ENCODE measurements around the gene ADGRG4.
"Not testable (repeated sequence)": the region's sequence is repeated elsewhere in the genome, so short reads cannot be mapped to it uniquely, and the experiment has no call there.

ADGRG4 gene

DNA sequence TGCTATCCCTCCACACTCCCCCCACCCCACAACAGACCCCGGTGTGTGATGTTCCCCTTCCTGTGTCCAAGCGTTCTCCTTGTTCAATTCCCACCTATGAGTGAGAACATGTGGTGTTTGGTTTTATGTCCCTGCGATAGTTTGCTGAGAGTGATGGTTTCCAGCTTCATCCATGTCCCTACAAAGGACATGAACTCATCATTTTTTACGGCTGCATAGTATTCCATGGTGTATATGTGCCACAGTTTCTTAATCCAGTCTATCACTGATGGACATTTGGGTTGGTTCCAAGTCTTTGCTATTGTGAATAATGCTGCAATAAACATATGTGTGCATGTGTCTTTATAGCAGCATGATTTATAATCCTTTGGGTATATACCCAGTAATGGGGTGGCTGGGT, at the start of gene ADGRG4:
ADGRG4 (plus strand) TSS at position 243 of the 400 bp plus-strand sequence. CDS start 7,815 bp downstream, outside the sequence.
- not testable (repeated sequence) for DNase-seq (ENCODE audit: low read depth)

- no peak for DNase-seq (ENCODE audit: low read depth)
These were observed 49.4 kb upstream of the ADGRG4 start, which contains the start of gene MAP7D3 for GRCh38 chrX:136251041-136251991. Gene MAP7D3, minus strand, starts transcription at chrX:136251400. Its CDS starts 42 bp downstream, at chrX:136251358.

- no peak for DNase-seq (ENCODE audit: low read depth)
These were observed 45.2 kb upstream of the ADGRG4 start for GRCh38 chrX:136255541-136255940.

- DNase-seq (ENCODE audit: low read depth): no peak
These were observed 44.7 kb upstream of the ADGRG4 start for GRCh38 chrX:136256026-136256425.

DNA sequence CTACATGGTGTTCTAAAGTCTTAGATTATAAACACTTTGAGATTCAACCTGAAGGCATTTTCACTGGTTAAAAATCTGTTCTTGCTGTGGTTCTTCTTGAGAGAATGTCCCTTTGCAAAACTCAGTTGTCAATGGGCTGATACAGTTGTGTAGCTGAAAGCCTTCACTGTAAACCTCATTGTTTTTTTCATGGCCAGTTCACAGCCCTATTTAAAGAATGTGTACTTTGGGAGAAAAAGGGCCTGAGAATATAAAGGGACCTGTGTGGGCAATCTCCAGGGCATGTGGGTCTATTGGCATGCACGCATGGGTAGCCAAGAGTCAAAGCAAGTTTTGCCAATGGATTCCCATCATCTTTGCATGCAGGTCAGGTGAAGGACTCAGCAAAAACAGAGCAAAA, 41.8 kb upstream of the ADGRG4 start:
- no peak for DNase-seq (ENCODE audit: low read depth)

GRCh38 chrX:136259543-136259942, 41.2 kb upstream of the ADGRG4 start:
- DNase-seq (ENCODE audit: low read depth): no peak

- no peak for DNase-seq (ENCODE audit: low read depth)
These were observed 40.0 kb upstream of the ADGRG4 start for GRCh38 chrX:136260776-136261175.

GRCh38 chrX:136261321-136261720, 39.4 kb upstream of the ADGRG4 start:
- DNase-seq (ENCODE audit: low read depth): no peak

GRCh38 chrX:136262243-136262642, 38.5 kb upstream of the ADGRG4 start:
- no peak for DNase-seq (ENCODE audit: low read depth)

- no peak for DNase-seq (ENCODE audit: low read depth)
These were observed 37.9 kb upstream of the ADGRG4 start for GRCh38 chrX:136262812-136263315.

DNA sequence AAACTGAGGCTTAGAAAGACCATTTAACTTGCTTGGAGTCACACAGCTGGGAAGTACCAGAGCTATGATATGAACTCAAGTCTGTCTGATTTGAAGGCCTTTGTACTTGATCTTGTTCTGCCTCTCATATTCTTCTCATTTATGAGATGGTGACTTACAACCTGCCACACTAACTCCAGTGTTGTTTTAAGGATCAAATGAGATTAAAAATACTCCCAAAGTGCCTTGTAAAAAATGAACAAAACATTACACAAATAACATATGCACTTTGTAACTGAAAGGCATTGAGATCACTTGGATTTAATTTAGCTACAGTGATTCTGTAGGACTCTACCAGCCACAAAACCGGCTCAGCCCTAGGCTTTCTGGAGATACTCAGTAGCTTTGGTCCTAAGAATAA, 33.9 kb upstream of the ADGRG4 start:
- DNase-seq (ENCODE audit: low read depth): no peak

DNA sequence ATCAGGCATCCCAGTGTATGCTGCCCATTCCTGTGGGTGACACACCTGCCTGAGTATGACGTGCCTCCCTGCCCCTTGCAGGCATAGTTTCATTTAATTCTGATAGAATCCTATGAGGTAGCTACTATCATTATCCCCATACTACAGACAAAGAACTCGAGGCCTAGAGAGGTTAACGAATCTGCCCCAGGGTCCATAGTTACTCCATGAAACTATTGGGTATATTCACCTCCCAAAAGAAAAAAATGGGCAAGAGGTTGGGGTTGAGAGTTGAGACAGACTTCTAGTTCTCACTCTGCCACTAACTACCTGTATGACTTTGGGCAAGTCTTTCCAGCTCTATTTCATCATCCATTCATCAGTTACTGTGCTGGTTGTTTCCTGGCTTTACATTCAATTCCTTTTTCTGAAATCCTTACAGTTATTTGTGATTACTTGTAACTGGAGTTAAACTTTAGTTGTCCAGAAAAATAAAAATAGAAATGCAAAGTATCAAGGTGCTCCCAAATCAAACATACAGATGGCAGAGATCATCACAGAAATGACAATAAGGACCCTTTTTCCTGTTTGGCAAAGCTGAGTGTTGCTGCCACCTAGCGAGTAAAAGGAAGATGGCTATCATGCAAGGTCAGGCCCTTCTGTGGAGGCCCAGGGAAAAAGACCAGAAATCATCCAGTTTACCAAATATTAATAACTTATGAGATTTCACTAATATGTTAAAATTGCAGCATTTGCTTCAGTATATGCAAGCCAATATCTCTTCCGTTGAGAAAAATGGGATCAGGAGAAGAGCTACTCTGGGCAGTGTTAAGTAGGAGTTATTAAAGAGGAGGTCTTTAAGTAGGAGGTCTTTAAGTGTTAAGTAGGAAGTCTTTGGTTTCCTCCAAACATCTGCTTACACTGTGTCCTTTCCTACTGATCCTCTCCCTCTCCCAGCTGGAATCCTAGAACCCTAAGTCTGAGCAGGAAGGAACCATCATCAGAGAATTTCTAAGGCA, 32.4 kb upstream of the ADGRG4 start:
- DNase-seq (ENCODE audit: low read depth): no peak

GRCh38 chrX:136269921-136270320, 30.8 kb upstream of the ADGRG4 start:
- no peak for DNase-seq (ENCODE audit: low read depth)

GRCh38 chrX:136271300-136271699, 29.5 kb upstream of the ADGRG4 start:
- DNase-seq (ENCODE audit: low read depth): no peak

DNA sequence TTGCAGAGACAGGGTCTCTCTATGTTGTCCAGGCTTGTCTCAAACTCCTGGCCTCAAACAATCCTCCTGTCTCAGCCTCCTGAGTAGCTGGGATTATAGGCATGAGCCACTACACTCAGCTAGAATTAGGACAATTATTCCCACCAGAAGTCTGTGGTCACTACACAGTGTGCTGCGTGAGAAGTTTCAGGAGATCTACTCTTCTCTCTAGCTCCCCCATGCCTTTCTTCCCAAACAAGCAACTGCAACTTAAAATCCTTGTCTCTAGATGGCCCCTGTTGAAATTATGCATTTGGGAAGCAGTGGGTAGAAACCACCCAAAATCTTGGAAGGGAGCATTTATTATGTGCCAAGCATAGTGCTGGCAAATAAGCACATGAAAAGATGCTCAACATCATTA, 28.4 kb upstream of the ADGRG4 start:
- DNase-seq (ENCODE audit: low read depth): no peak

- DNase-seq (ENCODE audit: low read depth): no peak
These were observed 26.8 kb upstream of the ADGRG4 start for GRCh38 chrX:136273986-136274385.

- no peak for DNase-seq (ENCODE audit: low read depth)
These were observed 25.2 kb upstream of the ADGRG4 start for GRCh38 chrX:136275553-136275952.

DNA sequence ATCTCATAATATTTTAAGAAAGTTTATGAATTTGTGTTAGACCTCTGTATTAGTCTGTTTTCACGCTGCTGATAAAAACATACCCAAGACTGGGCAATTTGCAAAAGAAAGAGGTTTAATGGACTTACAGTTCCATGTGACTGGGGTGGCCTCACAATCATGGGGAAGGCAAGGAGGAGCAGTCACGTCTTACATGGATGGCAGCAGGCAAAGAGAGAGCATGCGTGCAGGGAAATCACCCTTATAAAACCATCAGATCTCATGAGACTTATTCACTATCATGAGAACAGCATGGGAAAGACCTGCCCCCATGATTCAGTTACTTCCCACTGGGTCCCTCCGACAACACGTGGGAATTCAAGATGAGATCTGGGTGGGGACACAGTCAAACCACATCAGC, 14.4 kb upstream of the ADGRG4 start:
- not testable (repeated sequence) for DNase-seq (ENCODE audit: low read depth)

GRCh38 chrX:136291824-136292223, 8.9 kb upstream of the ADGRG4 start:
- no peak for DNase-seq (ENCODE audit: low read depth)

DNA sequence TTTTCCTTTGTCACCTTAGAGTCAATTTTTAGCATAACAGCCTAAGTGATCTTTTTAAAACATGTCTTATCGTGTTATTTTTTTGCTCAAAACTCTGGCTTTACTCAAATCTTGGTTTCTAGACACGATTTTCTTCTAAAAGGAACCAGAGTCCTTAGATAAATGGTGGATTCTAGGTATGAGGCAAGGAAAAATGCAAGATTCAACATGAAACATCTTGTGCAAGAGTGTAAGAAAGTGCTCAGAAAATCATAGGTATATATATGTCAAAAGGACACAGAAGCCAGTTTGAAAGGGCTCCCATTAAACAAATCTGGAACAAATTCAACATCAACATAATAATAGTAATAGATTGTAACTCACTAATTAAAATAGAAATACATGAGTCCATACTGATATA, 8.1 kb upstream of the ADGRG4 start:
- DNase-seq (ENCODE audit: low read depth): no peak

DNA sequence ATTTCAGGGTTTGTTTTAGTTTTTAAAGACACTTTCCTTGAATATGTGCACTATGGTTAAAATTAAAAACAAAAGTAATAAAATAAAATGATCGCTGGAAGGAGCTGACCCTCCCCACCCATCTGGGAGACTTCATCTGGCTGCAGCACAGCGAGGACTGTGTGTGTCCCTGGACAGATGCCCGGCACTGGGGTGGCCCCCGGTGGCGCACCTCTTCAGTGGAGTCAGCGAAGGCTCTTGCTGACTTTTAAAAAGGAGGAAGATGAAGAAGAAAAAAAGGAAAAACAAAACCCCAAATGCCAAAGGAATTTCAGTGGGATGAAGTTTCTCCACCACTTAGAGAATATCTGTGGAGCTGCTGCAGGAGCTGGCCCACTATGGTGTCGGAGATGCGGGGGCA, 5.4 kb upstream of the ADGRG4 start:
- DNase-seq (ENCODE audit: low read depth): no peak

- no peak for DNase-seq (ENCODE audit: low read depth)
These were observed 2.3 kb downstream of the ADGRG4 start for GRCh38 chrX:136303041-136303440.
